AML-193 (cell line): Measurements from ENCODE around the gene RIPK1.

Experiments
- DNase-seq, 2 experiments: peaks; one replicate each; lab custom pipeline; 2025; lab: John Stamatoyannopoulos, UW

Gene RIPK1

DNA sequence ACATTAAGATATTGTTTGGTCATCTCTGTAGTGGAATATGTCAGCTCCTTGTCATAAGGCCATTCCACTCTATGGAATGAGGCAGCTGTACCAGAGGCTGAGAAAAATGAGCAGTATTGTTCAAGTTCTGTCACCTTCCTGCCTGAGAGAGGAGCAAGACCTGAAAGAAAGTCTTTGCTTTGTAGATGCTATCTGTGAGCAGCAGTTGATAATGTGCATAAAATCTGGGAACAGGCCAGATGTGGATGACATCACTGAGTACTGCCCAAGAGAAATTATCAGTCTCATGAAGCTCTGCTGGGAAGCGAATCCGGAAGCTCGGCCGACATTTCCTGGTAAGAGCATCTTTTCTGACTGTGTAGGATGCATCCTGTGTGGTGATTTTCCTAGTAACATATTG, 16.8 kb downstream of the RIPK1 start:
- no peak for DNase-seq

DNA sequence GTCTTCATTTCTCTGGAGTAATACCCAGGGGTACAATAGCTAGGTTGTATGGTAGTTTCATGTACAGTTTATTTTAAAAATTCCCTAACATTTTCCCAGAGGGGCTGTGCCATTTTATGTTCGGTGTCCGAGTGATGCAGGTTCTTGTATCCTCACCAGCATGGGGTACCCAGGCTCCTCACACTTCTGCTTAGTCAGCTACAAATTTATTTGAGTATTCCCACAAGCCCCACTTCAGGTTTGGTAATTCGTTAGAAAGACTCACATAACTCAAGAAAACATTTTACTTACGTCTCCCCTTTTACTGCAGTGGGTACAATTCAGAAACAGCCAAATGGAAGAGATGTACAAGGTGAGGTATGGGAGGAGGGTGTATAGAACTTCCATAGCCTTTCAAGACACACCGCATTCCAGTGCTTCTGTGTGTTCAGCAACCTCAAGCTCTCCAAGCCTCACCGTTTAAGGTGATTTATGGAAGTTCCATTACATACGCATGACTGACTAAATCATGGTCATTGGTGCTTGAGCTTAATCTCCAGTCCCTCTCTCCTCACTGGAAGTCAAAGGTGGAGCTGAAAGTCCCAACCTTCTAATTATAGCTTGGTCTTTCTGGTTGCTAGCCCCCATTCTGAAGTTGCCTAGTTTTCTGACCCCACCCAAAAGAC, 18.1 kb downstream of the RIPK1 start:
- DNase-seq = no peak

DNA sequence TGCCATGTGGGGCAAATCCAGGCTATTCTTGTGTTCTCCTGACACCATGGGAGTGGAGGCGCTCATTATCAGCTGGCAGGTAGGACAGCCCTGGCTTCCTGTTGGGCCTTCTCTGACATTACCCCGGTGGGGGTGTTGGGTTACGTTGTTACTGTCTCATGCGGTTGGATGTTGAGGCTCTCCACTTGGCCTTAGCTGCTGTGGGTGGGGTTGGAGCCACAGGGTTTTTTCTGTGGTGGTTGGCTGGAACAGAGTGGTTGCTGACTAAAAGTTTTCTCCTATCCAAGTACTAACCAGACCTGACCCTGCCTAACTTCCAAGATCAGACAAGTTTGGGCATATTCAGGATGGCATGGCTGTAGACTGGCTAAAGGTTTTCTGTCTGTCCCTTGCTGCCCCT, 20.2 kb downstream of the RIPK1 start:
- DNase-seq = no peak

DNA sequence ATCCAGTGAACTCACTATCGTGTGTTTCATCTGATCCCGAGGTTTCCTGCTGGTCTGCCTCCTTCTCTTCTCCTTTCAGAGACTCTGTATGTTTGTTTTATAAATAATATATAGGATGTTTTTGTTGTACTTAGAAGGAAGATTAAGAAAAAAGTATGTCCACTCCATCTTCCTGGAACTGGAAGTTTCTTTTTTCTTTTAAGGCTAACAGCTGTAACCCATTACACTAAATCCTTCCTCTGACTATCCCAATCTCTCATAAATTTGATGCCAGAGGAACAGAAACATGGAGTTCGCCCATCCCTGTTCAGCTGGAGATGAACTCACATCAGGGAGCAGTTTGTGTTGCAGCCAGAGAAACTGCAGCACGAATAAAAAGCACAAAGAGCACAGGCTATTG, 20.7 kb downstream of the RIPK1 start:
- no peak for DNase-seq

DNA sequence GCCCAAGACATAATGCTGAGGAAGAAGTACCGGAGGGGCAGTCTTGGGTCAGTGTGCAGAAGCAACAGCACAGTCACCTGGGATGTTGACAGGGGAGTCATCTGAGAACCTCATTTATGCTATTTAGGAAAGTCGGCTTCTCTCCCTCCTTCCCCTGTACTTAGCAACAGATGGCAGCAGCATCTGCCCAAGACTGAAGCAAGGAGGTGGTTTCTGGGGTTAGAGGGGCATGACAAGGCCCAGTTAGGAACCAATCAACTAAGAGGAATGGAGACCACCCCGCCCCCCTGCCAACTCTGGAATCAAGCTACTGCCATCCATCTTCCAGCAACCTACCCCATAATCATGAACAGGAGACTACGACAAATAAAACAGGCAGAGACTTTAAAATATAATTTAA, 21.7 kb downstream of the RIPK1 start:
- no peak for DNase-seq

DNA sequence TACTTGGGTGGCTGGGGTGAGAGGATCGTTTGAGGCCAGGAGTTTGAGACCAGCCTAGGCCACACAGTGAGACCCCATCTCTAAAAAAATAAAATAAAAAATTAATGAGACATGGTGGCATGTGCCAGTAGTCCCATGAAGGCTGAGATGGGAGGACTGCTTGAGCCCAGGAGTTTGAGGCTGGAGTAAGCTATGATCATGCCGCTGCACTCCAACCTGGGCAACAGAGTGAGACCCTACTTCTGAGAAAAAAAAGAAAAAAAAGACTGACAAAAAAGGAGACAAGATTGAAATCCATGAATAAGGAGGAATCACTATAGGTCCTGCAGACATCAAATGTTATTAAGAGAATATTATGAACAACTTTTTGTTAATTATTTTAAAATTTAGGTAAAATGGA, 26.5 kb downstream of the RIPK1 start:
- DNase-seq = no peak

DNA sequence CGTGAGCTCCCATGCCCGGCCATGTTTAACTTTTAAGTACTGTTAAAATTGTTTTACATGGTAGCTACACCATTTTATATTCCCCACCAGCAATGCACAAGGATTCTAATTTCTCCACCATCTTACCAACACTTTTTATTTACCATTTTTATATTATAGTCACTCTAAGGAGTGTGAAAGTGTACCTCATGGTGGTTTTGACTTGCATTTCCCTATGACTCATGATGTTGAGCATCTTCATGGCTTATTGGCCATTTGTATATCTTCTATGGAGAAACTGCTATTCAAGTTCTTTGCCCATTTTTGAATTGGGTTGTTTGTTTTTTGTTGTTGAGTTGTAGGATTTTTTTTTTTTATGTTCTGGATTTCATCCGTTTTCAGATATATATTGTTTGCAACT, 34.6 kb downstream of the RIPK1 start:
- no peak for DNase-seq

DNA sequence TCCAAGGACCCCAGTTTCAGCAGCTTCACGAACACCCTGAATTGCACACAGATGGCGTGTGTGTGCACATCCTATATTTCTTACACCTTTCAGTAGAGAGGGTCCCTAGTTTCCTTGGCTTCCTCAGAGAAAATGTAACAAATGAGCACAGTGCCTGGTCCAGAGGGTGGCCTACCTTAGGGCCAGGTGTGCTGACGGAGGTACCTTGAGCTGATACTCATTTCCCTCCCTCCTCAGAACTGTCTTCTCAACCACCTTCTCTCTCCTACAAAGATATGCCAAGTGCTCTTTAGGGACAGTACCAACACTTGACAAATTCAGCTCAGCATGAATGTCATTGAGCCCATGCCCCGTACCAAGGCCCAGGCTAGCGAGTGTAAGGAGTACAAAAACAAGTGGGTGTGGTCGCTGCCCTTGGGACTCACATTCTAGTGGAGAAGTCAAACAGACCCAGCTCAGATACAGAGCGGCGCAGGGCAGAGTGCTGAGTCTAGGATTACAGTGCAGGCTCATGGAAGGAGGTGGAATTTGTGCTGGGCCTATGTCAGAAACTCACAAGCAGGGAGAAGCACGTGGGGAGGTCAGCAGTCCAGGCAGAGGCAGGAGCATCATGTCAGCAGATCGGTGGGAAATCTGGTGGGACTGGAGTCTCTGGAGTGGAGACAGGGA, 40.6 kb downstream of the RIPK1 start:
- no peak for DNase-seq

DNA sequence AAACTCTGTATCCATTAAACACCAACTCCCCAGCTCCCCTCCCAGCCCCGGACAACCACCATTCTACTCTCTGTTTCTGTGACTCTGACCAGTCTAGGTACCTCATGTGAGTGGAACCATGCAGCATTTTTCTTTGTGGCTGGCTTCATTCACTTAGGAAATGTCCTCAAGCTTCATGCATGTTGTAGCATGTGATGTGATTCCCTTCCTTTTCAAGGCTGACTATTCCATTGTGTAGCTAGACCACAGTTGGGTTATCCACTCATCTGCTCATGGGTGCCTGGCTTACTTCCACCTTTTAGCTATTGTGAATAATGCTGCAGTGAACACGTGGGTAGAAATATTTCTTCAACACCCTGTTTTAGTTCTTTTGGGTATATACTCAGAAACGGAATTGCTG, 41.5 kb downstream of the RIPK1 start:
- no peak for DNase-seq

DNA sequence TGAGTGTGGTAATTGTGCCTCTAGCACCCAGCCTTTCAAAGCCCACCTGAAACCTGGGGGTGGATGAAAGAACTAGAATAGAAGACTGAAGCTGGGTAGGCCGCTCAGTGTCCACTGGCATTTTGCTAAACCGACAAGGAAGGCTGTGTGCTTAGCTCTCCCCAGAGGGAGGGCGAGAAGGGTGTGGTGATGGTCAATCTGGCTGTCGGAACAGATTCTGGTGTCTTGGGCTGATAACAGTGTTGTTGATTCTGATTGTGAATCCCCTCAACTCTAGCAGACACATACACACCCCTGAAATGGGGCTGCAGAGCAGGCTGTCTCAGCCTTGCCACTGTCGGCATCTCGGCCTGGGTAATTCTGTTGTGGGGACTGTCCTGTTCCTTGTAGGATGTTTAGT, 46.1 kb downstream of the RIPK1 start:
- DNase-seq = no peak

DNA sequence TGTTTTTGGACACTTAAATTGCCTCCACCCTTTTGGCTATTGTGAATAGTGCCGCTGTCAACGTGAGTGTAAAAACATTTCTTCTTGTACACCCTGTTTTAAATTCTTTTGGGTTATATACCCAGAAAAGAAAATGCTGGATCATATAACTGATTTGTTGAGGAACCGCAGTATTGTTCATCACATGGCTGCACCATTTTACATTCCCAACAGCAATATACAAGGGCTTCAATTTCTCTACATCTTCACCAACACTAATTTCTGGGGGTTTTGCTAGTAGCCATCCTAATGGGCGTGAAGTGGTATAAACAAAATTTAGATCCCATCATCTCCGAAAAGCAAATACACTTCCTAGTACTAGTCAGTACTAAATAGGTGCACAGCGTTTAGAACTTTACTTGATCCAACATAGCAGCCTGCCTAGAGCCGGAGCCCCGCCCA, 49.6 kb downstream of the RIPK1 start:
- DNase-seq = no peak

DNA sequence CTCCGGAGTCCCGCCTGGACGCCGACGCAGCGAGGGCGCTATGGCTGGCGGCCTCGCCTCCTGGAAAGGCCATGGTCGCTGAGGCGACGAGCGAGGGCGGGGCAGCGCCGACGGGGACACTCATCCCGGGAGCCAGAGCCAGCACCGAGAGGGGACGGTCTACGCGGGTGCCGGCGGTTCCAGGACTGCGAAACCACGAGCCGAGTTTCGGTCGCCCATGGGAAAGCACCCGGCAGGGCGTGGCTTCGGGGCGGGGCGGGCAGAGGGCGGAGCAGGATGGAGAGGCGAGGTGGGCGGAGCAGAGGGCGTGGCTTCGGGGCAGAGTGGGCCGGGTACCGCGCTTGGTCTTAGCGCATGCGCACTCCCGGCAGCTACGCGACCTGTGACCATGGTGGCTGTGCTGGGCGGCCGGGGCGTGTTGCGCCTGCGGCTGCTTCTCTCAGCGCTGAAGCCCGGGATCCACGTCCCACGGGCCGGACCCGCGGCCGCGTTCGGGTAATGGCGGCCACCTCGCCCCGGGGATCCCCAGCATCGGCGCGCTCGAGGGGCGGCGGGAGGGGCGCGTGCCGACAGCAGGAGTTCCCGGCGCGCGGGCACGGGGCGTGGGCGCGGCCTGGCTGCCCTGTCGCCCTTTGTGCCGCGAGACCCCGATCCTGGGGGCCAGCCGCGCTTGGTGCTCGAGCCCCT, 50.2 kb downstream of the RIPK1 start, which contains the start of gene BPHL:
Gene BPHL (plus strand): TSS at position 359 of the 687 bp plus-strand sequence. CDS start 30 bp downstream, at position 389.
- DNase-seq = peak; percentile 94 to 95

DNA sequence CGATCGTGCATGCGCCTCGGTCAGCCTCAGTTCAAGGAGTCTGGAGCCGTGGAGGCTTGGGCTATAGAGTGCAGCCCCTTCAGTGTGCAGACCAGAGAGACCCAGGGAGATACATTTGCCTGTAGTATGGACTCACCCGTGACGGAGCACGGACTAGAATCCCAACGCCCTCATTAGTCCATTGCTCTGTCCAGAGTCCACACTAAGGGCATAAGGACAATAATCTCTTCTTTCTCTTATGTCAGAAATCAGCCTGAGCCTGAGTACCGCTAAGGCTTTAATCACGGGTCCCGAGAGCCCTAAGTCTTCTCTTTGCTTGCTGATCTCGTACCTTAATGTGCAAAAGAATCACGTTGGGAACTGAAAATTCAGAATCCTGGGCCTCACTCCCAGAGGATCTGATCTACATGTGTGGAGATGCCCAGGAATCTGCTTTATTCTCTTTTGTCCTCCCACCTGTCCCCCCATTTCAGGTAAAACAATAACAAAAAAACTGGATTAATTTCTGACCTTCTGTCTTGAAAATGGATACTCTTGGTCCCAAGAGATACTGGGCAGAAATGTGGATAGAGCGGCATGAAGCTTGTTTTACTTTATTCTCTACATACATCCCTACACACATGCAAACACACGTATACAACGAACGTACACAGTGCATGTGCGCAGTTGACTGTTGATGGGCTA, 50.9 kb downstream of the RIPK1 start:
- DNase-seq = no peak

DNA sequence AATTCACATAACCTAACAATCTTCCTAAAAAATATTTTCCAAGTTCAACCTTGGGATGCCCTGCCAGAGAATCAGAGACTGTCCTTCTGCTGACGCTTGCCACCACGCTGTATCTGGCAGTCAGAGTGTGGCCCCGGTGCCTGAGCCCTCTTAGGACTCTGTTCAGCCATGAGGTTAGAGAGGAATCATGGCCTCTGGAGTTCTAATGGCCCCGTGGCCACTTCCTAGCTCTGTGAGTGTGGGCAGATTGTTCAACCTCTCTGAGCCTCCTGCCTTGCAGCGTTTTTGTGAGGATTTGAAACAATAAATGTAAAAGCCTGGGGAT, 52.4 kb downstream of the RIPK1 start:
- DNase-seq = no peak

DNA sequence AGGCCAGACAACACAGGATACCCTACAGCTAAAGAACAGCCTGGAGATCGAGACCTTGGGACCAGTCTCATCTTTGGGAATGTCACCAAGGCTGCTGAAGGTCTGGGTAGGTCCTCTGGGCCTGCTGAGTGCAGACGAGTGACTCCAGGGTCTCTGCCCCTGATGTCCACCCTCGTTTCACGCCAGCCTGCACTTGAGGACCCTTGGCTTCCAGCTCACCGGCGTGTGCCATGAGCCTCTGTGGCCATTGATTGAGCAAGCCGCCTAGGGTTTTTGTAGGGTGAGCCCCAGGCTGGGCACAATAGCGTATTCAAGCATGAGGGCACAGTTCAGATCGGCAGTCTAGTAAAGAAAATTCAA, 54.5 kb downstream of the RIPK1 start:
- DNase-seq = no peak

DNA sequence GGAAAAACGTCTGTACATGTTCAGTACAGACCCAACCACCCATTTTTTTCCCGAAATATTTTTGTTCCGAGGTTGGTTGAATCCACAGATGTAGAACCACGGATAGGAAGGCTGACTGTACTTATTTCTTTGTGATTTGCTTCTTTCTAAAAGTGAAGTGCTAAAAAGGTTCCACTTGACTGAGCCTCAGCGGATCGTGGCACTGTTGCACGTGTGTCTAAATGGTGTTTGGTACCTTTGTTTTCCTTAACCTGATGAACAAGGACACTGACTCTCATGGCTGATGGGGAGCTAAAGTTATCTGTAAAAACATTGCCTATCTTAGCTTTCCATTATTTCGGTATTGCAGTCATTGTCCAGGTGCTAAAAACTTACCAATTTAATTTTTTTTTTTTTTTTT, 56.4 kb downstream of the RIPK1 start:
- no peak for DNase-seq

DNA sequence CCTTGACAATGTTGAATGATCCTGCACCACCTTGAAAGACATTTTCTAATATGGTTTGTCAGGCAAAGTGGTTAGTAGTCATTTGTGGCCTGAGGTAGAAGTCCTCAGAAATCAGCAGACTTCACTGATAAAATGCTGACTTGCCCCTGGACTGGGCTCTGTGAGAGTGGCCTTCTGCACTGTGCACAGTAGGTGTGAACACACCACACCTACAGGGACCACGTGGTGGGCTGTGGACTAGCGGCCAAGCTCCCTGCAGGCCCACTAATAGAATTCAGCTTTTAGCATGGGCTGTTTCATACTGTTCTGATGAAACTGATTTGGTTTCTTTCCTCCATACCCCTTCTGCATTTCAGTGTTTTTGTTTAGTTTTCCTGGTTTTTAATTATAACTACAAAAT, 57.5 kb downstream of the RIPK1 start:
- DNase-seq = no peak

DNA sequence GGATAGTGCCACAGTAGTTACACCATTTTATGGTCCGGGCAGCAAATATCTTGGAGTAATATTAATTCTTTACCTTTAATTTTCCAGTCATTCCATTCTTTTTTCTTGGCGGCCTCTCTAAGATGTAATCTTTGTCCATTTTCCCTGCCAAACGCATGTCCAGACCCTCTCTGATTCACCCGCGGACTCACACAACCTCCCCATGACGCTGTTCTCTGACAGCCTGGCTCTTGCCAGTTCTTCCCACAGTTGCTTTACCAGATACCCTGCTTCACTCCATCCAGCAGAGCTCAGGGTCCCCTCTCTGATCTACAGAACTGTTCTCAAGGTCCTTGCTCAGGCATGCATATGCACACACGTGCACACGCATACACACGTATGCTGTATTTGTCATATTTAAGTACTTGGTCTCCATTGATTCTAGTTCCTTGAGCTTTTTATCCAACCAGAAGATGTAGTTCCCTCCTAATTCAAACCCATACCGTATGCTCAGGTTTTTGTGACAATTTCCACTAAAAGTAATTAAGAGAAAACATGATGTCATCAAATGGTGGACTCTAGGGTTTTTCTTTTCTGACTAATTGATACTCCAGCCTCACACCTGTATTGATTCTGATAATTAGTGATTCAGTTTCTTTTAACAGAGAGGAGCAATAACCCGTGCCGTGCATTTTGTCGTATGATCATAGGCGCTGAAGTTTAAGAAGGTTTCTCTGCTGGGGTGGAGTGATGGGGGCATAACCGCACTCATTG, 60.2 kb downstream of the RIPK1 start:
- no peak for DNase-seq

DNA sequence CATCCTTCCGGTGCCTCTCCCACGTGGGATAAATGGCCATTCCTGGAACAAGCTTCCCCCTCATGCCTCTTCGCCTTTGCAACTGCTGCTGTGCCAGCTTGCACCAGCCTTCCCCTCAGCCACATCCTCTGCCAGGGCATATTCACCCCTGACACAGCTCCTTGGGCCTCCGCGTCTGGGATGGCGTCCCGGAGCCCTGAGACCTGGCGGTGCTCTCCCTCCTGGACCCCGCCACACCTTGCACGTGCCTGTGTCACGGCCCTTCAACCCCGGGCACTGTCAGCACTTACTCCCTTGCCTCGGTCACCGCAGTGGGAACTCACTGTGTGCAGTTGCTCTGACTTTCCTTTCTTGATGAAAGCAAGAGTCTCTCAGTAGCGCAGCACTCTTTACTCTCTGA, 63.4 kb downstream of the RIPK1 start:
- no peak for DNase-seq

DNA sequence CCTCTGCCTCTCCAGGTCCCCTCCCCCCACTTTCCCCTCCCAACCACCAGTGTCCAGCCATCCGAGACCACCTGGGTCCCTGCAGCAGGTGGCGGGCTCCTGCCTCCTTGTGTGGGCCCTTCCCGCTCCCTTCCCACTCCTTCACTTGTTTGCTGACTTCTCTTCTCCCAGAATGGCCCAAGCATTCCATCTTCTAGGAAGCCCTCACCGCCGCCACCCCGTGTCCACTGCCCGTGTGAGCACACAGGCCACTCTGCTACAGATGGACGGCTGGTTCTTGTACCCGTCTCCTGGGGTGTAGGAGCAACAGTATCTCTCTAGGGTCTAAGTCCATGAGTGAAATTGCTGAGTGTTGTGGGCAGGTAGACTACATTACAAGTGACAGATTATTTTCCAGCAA, 65.2 kb downstream of the RIPK1 start:
- no peak for DNase-seq

DNA sequence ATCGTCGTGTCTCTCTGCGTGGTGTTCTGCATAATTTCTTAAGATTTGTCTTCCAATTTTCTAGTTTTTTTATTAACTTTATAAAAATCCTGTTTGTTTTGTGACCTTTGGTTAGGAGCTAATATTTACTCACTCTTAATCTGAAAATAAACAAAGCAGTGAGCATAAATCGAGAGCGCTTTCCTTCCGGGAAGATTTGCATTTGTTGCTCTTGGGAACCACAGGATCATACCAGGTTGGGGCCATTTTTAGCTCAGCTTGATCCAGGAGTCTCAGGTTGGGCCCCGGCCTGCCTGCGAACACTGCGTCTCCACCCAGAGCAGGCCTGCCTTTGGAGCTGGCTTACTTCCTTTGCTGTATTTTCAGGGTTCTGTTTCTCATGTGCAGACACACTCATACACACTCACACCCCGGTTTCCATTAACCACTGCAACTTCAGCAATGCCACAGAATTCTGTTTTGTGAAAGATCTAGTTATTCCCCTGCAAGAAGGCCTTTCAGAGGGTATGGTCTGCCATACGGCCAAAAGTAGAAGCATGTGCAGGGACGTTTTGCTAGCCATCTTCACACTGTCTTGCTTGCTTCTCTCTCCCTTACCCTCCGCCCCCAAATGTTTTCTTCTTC, 67.5 kb downstream of the RIPK1 start:
- DNase-seq = no peak
